ENCODE results near the gene ALDOC. TPM values are rescaled to one million over a fixed set of nuclear protein-coding genes. Genes with fewer than 3 reads are reported as not detected.

The ALDOC gene
- total RNA-seq, 2 experiments from 2014 or later = 85.6 to 85.8 TPM

Other genes starting within 250 kb of the ALDOC start
- 10 to 100 TPM; 17.0 to 21.4 TPM for gene IFT20, start 241.4 kb downstream of the ALDOC start, total RNA-seq
- 10 to 100 TPM; 22.2 to 23.2 TPM for gene TNFAIP1, start 241.1 kb downstream of the ALDOC start, total RNA-seq
- gene POLDIP2, start 219.4 kb downstream of the ALDOC start, total RNA-seq = 100 to 1,000 TPM; 125 to 126 TPM
- gene SEBOX, start 211.7 kb downstream of the ALDOC start, total RNA-seq = not detected
- gene VTN, start 206.6 kb downstream of the ALDOC start, total RNA-seq = under 1 TPM; 0.22 to 0.35 TPM
- 10 to 100 TPM; 25.7 to 29.0 TPM for gene SARM1, start 205.2 kb downstream of the ALDOC start, total RNA-seq
- gene SLC46A1, start 170.7 kb downstream of the ALDOC start, total RNA-seq = 1 to 10 TPM; 5.2 to 6.1 TPM
- not detected for gene SLC13A2, start 103.3 kb downstream of the ALDOC start, total RNA-seq
- not detected for gene FOXN1, start 70.5 kb downstream of the ALDOC start, total RNA-seq
- 10 to 100 TPM; 31.5 to 34.3 TPM for gene UNC119, start 24.3 kb downstream of the ALDOC start, total RNA-seq
- 10 to 100 TPM; 41.5 to 42.5 TPM for gene PIGS, start 5.4 kb downstream of the ALDOC start, total RNA-seq
- 100 to 1,000 TPM; 111 to 122 TPM for gene SPAG5, start 22.1 kb upstream of the ALDOC start, total RNA-seq
- gene RSKR, start 37.3 kb upstream of the ALDOC start, total RNA-seq = 10 to 100 TPM; 14.3 to 17.8 TPM
- 100 to 1,000 TPM; 174 to 180 TPM for gene BLTP2, start 68.3 kb upstream of the ALDOC start, total RNA-seq
- 10 to 100 TPM; 36.8 to 37.2 TPM for gene SDF2, start 85.0 kb upstream of the ALDOC start, total RNA-seq
- gene SUPT6H, start 85.3 kb upstream of the ALDOC start, total RNA-seq = 10 to 100 TPM; 77.0 to 77.9 TPM
- 1 to 10 TPM; 3.1 to 3.9 TPM for gene PROCA1, start 135.0 kb upstream of the ALDOC start, total RNA-seq
- gene RAB34, start 141.0 kb upstream of the ALDOC start, total RNA-seq = 1 to 10 TPM; 7.6 to 8.2 TPM
- gene RPL23A, start 143.1 kb upstream of the ALDOC start, total RNA-seq = 1,000 to 10,000 TPM; 2,447 to 2,533 TPM
- gene TLCD1, start 149.3 kb upstream of the ALDOC start, total RNA-seq = 10 to 100 TPM; 15.5 to 17.8 TPM
- 1 to 10 TPM; 4.8 to 5.6 TPM for gene NEK8, start 151.9 kb upstream of the ALDOC start, total RNA-seq
- gene TRAF4, start 167.1 kb upstream of the ALDOC start, total RNA-seq = 100 to 1,000 TPM; 219 to 221 TPM